ENCODE data around the gene HSF2BP.
"Not testable (repeated sequence)": the region's sequence is repeated elsewhere in the genome, so short reads cannot be mapped to it uniquely, and the experiment has no call there.

Gene HSF2BP

DNA sequence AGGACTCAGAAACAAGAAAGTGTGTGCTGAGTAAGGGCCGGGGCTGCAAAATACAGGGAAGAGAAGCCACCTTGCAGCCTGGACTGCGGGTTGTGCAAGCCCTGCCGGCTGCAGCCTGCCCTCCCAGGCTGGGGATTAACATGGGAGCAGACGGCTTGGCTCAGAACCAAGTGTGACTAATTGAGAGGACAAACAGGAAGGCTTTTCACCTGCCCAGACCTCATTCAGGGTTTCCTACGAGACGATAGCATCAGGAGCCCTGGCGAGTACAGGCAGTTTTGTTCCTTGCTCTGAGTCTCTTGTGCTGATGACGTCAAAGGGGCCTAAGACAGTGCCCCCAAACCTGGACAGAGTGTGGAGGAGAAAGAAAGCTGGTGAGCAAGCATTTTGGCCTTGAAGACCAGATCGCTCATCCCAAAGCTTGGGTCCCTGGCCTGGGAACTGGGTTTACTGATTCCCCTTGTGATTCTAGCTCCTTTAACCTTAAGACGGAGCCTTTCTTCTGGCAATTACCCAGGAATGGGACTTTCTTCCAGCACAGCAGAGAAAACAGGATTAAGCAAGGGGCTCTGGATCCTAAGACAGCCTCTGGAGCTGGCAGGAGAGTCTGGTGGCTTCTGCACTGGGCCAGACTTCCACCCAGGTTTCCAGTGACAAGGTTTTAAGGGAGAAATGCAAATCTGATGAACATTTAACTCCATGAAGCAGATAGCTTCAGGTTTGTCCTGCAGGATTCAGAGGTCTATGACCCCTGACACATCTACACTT is 142.2 kb downstream of the HSF2BP start:
- DNase-seq (ENCODE audit: low read depth): not testable (repeated sequence)

DNA sequence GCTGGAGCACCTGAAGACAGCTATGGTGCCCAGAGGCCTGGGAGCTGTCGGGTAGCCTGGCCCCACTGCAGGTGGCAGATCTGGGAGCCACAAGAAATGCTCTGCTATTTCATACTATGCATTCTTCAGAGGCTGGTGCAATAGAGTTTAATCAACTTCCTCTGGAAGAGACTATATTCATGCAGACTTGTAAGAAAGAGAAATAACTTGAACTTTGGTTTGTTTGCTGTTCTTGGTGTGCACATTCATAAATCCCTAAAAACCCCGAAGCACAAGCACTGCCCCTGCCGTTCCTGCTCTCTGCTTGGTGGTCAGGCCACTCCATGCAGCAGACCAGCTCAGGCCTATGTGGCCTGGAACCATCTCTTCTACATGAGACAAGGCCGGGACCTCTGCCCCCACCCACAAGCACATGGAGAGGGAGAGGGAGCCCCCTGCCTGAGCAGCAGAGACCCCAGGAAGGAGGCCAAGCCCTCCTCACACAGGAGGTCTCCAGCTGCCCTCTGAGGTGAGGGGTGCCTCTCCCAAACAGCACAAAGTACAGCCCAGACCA is 142.9 kb downstream of the HSF2BP start:
- not testable (repeated sequence) for DNase-seq (ENCODE audit: low read depth)

- DNase-seq (ENCODE audit: low read depth): not testable (repeated sequence)
These were observed 144.5 kb downstream of the HSF2BP start for GRCh38 chr21:43514834-43515233.

DNA sequence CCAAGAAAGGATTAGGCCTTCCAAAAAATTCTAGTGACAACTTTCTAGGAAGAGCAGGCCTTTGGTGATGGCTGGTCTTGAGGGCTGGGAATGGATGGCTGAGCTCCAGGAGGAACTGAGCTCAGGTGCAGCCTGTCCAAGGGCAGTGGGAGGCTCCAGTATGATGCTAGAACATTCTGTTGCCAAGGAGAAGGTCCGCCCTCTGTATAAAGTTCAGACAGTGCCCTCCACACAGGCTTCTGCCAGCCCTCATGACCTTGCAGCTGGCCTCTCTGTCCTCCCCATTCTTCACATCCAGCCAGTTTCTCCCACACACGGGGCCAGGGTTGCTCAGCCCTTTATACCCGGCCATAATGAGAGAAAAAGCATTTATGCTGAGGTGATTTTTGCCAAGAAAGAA is 146.3 kb downstream of the HSF2BP start:
- DNase-seq (ENCODE audit: low read depth): not testable (repeated sequence)

DNA sequence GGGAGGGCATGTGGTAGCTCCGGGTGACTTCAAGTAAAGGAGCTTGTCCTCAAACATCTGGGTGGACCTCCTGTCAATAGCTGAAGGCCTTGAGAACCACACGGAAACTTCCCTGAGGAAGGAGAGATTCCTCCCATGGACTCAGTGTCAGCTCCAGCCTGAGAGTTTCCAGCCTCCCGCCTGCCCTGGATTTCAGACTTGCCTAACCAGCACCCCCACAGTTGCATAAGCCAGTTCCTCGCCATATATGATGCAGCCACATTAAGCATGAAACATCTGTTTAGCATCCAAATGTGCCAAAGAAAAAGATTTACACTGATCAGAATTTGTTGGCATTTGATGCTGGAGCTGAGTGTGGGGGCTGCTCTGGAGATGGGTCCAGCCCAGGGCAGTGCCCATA is 148.1 kb downstream of the HSF2BP start:
- DNase-seq (ENCODE audit: low read depth): not testable (repeated sequence)

GRCh38 chr21:43510669-43511068 is 148.6 kb downstream of the HSF2BP start:
- not testable (repeated sequence) for DNase-seq (ENCODE audit: low read depth)

- DNase-seq (ENCODE audit: low read depth): not testable (repeated sequence)
These were observed 155.4 kb downstream of the HSF2BP start for GRCh38 chr21:43503892-43504291.

DNA sequence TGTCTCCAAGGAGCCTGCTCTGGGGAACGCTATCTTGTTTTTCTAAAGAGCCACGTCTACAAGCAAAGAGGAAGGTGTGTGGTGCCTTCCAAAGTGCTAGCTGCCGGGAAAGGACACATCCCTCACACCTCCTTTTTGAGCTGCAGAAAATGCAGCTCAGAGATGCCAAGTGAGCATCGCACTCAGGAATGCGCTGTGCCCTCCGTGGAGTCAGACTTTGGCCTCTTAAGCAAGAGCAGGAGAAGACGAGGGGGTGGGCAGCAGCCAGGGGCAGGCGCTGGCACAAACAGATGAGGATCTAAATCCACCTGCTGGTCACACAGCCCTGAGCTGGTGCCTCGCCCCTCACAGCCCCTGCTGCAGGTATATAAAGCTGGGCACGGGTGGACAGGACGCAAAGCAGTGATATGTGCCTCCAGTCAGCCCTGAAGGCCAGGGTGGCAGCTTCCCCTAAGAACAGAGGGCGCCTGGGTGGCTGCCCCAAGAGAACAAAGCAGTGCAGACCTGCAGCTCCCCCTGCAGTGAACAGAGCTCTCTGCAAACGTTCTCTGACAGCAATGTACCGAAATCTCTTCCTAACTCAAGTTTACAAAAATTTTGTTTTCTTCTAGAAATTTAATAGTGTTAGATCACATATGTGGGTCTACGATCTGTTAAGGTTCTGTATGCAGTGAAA is 156.1 kb downstream of the HSF2BP start:
- not testable (repeated sequence) for DNase-seq (ENCODE audit: low read depth)

- not testable (repeated sequence) for DNase-seq (ENCODE audit: low read depth)
These were observed 156.7 kb downstream of the HSF2BP start for GRCh38 chr21:43502407-43503071.

- not testable (repeated sequence) for DNase-seq (ENCODE audit: low read depth)
These were observed 160.4 kb downstream of the HSF2BP start for GRCh38 chr21:43498924-43499323.

DNA sequence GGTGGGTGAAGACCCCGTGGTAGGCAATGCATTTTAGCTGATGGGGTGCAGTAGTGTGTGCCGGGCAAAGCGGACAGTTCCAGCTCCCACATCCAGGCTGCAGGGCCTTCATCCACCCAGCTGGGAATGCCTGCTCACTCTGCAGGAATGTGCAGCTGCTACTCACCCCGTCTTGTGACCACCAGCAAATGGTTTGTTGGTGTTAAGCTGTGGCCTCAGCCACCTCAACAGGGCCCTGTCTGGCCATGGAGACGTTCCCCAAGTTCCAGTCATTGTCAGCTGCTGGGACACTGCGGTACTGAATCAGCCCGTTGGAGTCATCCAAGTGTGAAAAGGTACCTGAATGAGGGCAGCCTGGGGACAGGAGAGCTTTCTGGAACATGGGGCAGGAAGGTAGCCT is 161.2 kb downstream of the HSF2BP start:
- not testable (repeated sequence) for DNase-seq (ENCODE audit: low read depth)

DNA sequence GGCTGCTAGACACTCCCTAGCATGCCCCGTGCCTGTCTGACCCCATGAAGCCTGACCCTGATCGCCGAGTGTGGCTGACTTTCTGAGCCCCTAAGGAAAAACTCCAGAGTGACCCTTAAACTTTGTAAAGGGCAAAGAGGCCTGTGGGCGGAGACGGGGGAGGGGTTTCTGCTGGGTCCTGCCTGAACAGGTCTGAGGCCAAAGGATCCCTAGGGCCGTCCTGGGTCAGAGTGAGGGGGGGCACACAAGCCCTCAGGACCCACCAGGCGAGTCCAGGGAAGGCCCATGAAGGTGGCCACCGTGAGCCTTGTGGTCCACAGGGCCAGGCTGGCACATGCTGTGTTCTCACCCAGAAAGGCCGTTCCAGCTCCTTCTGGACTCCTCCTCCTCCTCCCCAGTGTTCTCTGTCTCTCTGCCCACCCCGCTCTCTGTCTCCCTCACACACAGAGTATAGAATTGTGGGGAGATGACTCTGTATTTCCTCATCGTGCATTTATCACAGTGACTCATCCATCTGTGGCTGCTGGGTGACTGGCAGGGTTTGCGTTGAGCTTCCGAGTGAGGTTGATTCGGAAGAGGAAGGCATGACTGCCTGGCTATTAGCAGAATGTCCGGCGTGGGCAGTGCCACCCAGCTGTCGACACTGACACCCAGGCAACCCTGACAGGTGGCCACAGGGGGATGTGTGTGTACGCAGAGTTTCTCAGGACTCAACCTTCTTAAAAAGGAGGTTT is 164.8 kb downstream of the HSF2BP start:
- DNase-seq (ENCODE audit: low read depth): not testable (repeated sequence)

- DNase-seq (ENCODE audit: low read depth): not testable (repeated sequence)
These were observed 165.8 kb downstream of the HSF2BP start for GRCh38 chr21:43493471-43493870.

- not testable (repeated sequence) for DNase-seq (ENCODE audit: low read depth)
These were observed 171.1 kb downstream of the HSF2BP start for GRCh38 chr21:43488235-43488634.

GRCh38 chr21:43486051-43486450 is 173.2 kb downstream of the HSF2BP start:
- not testable (repeated sequence) for DNase-seq (ENCODE audit: low read depth)

DNA sequence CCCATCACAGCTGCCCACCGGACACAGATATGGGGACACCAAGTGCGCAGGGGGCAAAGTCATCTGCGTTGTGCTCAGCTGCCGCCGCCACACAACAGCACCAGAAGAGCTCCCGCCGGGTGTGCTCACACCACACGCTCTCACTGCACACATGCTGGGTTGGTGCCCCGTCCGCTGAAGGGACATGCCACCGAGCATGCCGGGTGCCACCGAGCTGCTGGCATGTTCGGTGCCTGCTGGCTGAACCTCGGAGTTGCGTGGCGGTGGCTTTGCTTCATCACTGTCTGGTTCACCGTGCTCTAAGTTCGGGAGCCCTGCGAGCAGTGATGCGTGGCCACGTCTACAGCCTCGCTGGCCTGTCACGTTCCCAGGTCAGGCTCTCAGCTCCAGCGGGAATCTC is 174.3 kb downstream of the HSF2BP start:
- not testable (repeated sequence) for DNase-seq (ENCODE audit: low read depth)

DNA sequence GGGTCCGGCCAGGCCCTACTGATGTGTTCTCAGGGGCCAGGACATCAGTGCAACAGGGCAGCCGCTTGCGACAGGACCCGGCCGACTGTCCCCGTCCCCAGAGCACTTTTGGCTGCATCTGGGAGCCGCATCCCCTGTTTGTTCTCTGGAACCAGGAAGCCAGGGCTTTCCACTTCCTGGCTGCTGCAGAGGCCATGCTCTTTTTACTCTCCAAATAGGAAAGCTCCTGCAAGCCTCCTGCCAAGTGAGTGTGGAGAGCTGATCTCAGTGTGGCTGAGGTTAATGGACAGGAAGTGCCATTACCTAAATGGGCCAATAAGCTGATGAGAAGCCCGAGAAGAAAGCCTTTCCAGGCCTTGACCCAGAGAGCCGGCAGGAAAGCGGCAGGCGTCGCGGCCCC is 180.1 kb downstream of the HSF2BP start:
- DNase-seq (ENCODE audit: low read depth): not testable (repeated sequence)

Measured in amniotic epithelial cell (primary cell).